Fibroblast of the aortic adventitia (primary cell): ENCODE results near the gene HLF. TPM values are rescaled to one million over a fixed set of nuclear protein-coding genes. Genes with fewer than 3 reads are reported as not detected.

Experiments
- DNase-seq: peaks from one replicate; pipeline ENCODE4 v3.0.0-alpha.2; 2010; ENCODE audit warnings: low read depth
- H3K4me3 ChIP-seq: 2 replicates; pipeline ENCODE4 v1.5.1; 2011; ENCODE audit warnings: low read depth, mild to moderate bottlenecking, control low read depth, low read length, moderate library complexity
- total RNA-seq: library from RNA; depleted of rRNA; stranded (reverse); fragments of >200 nt; gene quantifications from 2 replicates; pipeline ENCODE4 v1.2.3, GENCODE V29; 2012; ENCODE audit warnings: low replicate concordance
- TF ChIP-seq, protein P1 (sequence below): IDR thresholded peaks from 2 replicates; pipeline ENCODE4 v1.5.1; 2011; ENCODE audit warnings: mild to moderate bottlenecking, low read length, control low read depth, inconsistent platforms; ENCODE audit not compliant: insufficient read depth

HLF gene
- total RNA-seq, 1 donor: 4.4 TPM

DNA sequence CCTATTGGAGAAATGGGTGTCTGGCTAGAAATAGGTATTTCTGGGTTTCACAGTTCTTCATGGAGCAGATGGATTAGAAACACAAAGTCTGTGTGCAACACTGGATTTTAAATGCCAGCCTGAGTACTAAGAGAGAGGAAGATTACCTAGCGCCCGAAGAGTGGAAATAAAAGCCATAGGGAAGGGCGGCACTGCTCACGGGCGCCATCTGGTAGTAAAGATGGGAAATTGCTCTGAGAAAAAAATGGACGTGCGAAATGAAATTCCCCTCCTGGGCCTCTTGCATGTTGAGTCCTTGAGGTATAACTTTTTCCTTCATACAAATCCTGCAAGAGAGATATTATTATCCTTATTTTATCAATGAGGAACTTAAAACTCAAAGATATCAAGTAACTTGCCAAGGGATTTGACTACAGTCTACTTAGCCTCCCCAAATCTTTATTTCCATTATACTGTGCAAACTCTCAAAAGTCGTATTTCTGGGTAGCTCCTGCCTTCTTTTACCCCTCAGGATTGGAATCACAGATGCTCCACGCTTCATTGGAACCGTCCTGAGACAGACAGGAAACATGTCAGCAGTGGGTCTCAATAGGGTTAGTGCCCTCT lies 84.1 kb downstream of the HLF start:
- TF ChIP-seq, protein P1, sequence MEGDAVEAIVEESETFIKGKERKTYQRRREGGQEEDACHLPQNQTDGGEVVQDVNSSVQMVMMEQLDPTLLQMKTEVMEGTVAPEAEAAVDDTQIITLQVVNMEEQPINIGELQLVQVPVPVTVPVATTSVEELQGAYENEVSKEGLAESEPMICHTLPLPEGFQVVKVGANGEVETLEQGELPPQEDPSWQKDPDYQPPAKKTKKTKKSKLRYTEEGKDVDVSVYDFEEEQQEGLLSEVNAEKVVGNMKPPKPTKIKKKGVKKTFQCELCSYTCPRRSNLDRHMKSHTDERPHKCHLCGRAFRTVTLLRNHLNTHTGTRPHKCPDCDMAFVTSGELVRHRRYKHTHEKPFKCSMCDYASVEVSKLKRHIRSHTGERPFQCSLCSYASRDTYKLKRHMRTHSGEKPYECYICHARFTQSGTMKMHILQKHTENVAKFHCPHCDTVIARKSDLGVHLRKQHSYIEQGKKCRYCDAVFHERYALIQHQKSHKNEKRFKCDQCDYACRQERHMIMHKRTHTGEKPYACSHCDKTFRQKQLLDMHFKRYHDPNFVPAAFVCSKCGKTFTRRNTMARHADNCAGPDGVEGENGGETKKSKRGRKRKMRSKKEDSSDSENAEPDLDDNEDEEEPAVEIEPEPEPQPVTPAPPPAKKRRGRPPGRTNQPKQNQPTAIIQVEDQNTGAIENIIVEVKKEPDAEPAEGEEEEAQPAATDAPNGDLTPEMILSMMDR: peak; percentile 92
- H3K4me3 ChIP-seq: no peak overlapping the region
- peak; percentile 64 for DNase-seq

DNA sequence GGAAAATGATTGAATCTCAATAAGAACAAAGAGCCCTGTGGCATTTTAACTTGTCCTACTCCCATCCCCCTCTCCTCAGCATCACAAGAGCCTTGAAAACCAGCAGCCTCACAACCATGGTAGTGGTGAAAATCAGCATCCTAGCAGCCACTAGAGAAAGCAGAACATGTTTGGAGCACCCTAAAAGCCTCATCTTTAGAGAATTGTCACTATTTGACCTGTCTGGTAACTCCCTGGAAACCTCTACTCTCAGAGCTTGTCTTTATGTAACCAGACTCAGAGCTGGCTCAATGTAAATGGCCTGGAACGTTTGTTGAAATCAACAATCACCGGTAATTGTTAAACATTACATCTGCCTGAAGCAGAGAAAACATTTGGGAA lies 86.1 kb downstream of the HLF start:
- TF ChIP-seq, protein P1: no peak
- no peak overlapping the region for H3K4me3 ChIP-seq
- no peak for DNase-seq

DNA sequence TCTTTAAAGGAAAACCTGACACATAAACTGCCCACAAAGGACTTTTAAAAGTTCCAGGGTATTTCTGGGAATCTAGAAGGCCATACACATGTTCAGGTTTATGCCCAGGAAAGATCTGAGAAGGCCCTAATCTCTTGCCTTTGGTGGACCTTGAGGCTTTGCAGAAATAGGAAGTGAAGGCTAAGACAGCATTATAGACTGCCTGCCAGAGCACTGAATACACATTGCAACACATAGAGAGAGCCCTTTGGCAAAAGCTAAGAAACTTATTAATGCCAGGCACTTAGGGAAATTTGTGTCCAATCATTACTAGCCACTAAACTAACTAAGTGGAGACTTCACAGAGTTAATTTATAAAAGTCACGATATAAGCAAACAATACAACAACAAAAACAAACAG lies 86.5 kb downstream of the HLF start:
- H3K4me3 ChIP-seq: no peak overlapping the region
- no peak for DNase-seq
- TF ChIP-seq, protein P1: no peak

DNA sequence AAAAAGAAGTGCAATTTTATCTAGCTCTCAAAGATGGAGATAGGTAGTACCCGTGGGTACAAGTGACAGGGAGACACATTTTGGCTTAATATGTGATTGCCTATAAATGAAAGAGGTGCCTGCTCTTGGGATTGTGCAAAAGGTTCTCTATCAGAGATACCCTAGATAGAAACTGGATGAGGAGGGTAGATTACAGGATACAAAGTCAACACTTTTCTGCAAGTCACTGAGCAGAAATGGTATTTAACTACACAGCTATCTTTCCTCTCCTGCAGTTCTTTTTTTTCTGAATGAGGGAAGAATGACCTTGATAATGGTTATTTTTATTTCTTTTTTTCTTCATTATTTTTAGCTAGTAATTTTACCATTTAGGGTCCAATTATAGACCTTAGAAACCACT lies 89.2 kb downstream of the HLF start:
- TF ChIP-seq, protein P1: no peak
- DNase-seq: no peak

DNA sequence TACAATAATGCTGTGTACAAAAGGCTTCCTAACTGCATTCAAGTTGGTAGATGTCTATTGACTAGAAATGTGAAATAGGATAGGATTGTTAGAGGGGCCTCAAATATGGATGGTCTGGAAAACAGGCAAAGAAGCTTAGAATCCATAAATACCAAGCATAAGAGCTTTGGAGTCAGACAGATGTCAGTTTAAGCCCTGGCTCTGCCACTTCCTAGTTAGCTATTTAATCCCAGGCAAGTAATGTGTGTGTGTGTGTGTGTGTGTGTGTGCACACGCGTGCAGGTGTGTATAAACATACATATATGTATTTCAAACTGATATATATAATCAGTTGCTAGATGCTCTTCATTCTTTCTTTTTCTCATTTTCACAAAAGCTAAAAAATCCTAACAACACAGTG lies 90.2 kb downstream of the HLF start:
- no peak overlapping the region for H3K4me3 ChIP-seq
- no peak for DNase-seq
- TF ChIP-seq, protein P1: no peak

More for the DNA sequence above, 89.2 kb downstream of the HLF start:
- no peak overlapping the region for H3K4me3 ChIP-seq

DNA sequence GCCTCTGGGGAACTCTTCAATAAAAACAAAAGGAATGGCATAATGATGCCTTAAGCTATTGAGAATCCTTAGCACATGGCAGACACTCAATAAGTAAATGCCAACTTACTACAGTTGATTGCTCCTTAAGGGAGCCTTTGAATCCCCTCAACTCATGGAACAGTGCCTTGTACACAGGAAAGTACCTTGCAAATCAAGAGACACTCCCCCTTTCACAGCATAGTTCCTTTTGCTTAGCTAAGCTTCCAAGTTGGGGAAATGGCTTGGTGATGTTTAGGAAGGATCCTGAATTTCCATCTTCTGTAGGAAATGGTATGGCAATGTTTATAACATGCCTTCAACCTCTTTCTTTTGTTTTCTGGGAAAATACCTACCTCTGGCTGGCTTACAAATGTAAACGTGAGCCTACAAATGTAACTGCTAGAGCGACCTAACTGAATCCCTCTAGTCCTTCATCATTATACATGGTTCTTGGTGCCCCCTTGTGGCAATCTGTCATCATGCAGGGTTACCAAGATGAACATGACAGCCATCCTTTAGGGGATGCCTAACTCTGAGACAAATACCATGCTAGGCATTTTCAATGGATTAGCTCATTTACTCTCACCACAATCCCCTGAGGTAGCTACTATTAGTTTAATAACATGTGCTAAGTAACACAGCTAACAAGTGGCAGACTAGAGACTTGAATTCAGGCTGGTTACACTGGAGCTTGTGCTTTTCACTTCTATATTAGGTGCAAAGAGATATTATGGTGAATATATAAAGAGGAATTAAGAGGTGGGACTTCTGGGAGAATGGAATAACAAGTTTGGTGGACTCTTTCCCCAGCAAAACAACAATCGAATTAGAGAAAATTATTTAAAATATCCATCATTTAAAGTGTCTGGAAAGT lies 91.9 kb downstream of the HLF start:
- TF ChIP-seq, protein P1: peak; percentile 82
- no peak overlapping the region for H3K4me3 ChIP-seq
- DNase-seq: peak; percentile 71
